Measurements from ENCODE around the gene RBMS3. TPM values are rescaled to one million over a fixed set of nuclear protein-coding genes. Genes with fewer than 3 reads are reported as not detected.

Gene RBMS3
- total RNA-seq, 1 experiment from 2014 or later = 8.7 TPM

DNA sequence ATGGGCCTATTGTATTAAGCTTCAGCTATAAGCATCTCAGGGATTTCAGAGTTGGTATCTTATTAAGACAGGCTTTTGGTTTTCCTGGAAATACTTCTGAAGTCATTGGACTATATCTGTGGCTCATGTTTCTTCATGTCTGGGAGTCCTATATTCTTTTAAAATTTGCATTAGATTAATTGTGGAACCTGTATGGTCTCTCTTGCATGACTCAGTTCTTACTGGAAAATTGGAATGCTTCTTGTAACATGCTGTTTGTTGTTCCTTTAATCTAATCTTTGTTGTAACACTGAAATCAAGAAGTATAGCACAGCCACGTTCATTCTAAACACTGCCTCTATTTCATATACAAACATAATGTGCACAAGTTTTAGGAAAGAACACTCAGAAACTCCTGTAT, 208.1 kb downstream of the RBMS3 start:
- Mint-ChIP-seq H3K4me3 (no peak overlapping the region), H3K27me3 (ENCODE audit: low read depth) (no peaks in the 10 kb centered on the region), H3K4me1 (peaks cover 8% of the 10 kb centered on the region), H3K9me3 (peaks cover 9% of the 10 kb centered on the region), H3K36me3 (no peaks in the 10 kb centered on the region; the same call in 1 of the 2 replicates), H3K27ac (no peak overlapping the region)
- ChIA-PET CTCF (no interaction called here), POLR2A (no interaction called here)
- no peak for ATAC-seq
- TF ChIP-seq MYBL2 (CRISPR knock-in tag; IDR thresholded peaks at IDR 0.05) = no peak
- TF ChIP-seq, protein P1, sequence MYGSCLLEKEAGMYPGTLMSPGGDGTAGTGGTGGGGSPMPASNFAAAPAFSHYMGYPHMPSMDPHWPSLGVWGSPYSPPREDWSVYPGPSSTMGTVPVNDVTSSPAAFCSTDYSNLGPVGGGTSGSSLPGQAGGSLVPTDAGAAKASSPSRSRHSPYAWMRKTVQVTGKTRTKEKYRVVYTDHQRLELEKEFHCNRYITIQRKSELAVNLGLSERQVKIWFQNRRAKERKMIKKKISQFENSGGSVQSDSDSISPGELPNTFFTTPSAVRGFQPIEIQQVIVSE (CRISPR knock-in tag; IDR thresholded peaks at IDR 0.05; ENCODE audit: borderline replicate concordance) = no peak
- no peak for TF ChIP-seq SOX15 (CRISPR knock-in tag; IDR thresholded peaks at IDR 0.05)
- no peak for TF ChIP-seq ZNF423 (CRISPR knock-in tag; IDR thresholded peaks at IDR 0.05)
- TF ChIP-seq, protein P2, sequence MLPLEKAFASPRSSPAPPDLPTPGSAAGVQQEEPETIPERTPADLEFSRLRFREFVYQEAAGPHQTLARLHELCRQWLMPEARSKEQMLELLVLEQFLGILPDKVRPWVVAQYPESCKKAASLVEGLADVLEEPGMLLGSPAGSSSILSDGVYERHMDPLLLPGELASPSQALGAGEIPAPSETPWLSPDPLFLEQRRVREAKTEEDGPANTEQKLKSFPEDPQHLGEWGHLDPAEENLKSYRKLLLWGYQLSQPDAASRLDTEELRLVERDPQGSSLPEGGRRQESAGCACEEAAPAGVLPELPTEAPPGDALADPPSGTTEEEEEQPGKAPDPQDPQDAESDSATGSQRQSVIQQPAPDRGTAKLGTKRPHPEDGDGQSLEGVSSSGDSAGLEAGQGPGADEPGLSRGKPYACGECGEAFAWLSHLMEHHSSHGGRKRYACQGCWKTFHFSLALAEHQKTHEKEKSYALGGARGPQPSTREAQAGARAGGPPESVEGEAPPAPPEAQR (CRISPR knock-in tag; IDR thresholded peaks at IDR 0.05) = no peak
- TF ChIP-seq, protein P3, sequence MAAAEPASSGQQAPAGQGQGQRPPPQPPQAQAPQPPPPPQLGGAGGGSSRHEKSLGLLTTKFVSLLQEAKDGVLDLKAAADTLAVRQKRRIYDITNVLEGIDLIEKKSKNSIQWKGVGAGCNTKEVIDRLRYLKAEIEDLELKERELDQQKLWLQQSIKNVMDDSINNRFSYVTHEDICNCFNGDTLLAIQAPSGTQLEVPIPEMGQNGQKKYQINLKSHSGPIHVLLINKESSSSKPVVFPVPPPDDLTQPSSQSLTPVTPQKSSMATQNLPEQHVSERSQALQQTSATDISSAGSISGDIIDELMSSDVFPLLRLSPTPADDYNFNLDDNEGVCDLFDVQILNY (CRISPR knock-in tag; IDR thresholded peaks at IDR 0.05) = no peak
- TF ChIP-seq, protein P4, sequence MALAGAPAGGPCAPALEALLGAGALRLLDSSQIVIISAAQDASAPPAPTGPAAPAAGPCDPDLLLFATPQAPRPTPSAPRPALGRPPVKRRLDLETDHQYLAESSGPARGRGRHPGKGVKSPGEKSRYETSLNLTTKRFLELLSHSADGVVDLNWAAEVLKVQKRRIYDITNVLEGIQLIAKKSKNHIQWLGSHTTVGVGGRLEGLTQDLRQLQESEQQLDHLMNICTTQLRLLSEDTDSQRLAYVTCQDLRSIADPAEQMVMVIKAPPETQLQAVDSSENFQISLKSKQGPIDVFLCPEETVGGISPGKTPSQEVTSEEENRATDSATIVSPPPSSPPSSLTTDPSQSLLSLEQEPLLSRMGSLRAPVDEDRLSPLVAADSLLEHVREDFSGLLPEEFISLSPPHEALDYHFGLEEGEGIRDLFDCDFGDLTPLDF (CRISPR knock-in tag; IDR thresholded peaks at IDR 0.05) = no peak
- TF ChIP-seq, protein P5, sequence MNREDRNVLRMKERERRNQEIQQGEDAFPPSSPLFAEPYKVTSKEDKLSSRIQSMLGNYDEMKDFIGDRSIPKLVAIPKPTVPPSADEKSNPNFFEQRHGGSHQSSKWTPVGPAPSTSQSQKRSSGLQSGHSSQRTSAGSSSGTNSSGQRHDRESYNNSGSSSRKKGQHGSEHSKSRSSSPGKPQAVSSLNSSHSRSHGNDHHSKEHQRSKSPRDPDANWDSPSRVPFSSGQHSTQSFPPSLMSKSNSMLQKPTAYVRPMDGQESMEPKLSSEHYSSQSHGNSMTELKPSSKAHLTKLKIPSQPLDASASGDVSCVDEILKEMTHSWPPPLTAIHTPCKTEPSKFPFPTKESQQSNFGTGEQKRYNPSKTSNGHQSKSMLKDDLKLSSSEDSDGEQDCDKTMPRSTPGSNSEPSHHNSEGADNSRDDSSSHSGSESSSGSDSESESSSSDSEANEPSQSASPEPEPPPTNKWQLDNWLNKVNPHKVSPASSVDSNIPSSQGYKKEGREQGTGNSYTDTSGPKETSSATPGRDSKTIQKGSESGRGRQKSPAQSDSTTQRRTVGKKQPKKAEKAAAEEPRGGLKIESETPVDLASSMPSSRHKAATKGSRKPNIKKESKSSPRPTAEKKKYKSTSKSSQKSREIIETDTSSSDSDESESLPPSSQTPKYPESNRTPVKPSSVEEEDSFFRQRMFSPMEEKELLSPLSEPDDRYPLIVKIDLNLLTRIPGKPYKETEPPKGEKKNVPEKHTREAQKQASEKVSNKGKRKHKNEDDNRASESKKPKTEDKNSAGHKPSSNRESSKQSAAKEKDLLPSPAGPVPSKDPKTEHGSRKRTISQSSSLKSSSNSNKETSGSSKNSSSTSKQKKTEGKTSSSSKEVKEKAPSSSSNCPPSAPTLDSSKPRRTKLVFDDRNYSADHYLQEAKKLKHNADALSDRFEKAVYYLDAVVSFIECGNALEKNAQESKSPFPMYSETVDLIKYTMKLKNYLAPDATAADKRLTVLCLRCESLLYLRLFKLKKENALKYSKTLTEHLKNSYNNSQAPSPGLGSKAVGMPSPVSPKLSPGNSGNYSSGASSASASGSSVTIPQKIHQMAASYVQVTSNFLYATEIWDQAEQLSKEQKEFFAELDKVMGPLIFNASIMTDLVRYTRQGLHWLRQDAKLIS (CRISPR knock-in tag; IDR thresholded peaks at IDR 0.05; ENCODE audit: borderline replicate concordance) = no peak
- TF ChIP-seq FOXJ3 (CRISPR knock-in tag; IDR thresholded peaks at IDR 0.05; ENCODE audit: borderline replicate concordance) = no peak
- TF ChIP-seq, protein P6, sequence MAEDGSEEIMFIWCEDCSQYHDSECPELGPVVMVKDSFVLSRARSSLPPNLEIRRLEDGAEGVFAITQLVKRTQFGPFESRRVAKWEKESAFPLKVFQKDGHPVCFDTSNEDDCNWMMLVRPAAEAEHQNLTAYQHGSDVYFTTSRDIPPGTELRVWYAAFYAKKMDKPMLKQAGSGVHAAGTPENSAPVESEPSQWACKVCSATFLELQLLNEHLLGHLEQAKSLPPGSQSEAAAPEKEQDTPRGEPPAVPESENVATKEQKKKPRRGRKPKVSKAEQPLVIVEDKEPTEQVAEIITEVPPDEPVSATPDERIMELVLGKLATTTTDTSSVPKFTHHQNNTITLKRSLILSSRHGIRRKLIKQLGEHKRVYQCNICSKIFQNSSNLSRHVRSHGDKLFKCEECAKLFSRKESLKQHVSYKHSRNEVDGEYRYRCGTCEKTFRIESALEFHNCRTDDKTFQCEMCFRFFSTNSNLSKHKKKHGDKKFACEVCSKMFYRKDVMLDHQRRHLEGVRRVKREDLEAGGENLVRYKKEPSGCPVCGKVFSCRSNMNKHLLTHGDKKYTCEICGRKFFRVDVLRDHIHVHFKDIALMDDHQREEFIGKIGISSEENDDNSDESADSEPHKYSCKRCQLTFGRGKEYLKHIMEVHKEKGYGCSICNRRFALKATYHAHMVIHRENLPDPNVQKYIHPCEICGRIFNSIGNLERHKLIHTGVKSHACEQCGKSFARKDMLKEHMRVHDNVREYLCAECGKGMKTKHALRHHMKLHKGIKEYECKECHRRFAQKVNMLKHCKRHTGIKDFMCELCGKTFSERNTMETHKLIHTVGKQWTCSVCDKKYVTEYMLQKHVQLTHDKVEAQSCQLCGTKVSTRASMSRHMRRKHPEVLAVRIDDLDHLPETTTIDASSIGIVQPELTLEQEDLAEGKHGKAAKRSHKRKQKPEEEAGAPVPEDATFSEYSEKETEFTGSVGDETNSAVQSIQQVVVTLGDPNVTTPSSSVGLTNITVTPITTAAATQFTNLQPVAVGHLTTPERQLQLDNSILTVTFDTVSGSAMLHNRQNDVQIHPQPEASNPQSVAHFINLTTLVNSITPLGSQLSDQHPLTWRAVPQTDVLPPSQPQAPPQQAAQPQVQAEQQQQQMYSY (CRISPR knock-in tag; IDR thresholded peaks at IDR 0.05) = no peak
- TF ChIP-seq, protein P7, sequence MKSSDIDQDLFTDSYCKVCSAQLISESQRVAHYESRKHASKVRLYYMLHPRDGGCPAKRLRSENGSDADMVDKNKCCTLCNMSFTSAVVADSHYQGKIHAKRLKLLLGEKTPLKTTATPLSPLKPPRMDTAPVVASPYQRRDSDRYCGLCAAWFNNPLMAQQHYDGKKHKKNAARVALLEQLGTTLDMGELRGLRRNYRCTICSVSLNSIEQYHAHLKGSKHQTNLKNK (CRISPR knock-in tag; IDR thresholded peaks at IDR 0.05) = no peak
- no peak for DNase-seq (ENCODE audit: low spot score)

DNA sequence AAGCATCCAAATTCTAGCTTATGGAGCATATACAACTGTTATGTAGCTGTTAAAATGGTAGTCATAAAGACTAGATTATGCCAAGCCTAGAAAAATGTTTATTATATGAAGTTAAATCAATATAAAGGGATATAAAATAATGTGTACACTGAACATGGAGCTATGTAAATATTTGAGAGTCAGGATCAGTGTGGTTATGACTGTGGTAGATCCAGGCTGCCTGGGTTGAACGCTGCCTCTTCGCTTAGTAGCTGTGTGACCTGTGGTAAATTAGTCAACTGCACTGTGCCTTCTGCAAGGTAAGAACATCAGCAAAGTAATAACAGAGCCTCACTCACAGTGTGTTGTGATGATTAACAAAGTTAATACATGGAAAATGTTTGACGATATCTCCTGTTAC, 212.2 kb downstream of the RBMS3 start:
- Mint-ChIP-seq H3K4me3 (no peak overlapping the region), H3K27ac (no peak overlapping the region), H3K9me3 (peaks cover 9% of the 10 kb centered on the region), H3K4me1 (no peaks in the 10 kb centered on the region), H3K27me3 (ENCODE audit: low read depth) (no peaks in the 10 kb centered on the region), H3K36me3 (no peaks in the 10 kb centered on the region; the same call in 1 of the 2 replicates)
- DNase-seq (ENCODE audit: low spot score) (no peak), ATAC-seq (no peak)
- CTCF ChIA-PET = no interaction called here
- POLR2A ChIA-PET = no interaction called here
- TF ChIP-seq ZNF121 (CRISPR knock-in tag; IDR thresholded peaks at IDR 0.05) (no peak), NFYB (CRISPR knock-in tag; conservative IDR thresholded peaks at IDR 0.05; ENCODE audit: low read depth) (no peak), NR2C2 (CRISPR knock-in tag; IDR thresholded peaks at IDR 0.05) (no peak), EMX1 (CRISPR knock-in tag; IDR thresholded peaks at IDR 0.05) (no peak), RELA (CRISPR knock-in tag; IDR thresholded peaks at IDR 0.05; ENCODE audit: borderline replicate concordance) (no peak)
- TF ChIP-seq, protein P8, sequence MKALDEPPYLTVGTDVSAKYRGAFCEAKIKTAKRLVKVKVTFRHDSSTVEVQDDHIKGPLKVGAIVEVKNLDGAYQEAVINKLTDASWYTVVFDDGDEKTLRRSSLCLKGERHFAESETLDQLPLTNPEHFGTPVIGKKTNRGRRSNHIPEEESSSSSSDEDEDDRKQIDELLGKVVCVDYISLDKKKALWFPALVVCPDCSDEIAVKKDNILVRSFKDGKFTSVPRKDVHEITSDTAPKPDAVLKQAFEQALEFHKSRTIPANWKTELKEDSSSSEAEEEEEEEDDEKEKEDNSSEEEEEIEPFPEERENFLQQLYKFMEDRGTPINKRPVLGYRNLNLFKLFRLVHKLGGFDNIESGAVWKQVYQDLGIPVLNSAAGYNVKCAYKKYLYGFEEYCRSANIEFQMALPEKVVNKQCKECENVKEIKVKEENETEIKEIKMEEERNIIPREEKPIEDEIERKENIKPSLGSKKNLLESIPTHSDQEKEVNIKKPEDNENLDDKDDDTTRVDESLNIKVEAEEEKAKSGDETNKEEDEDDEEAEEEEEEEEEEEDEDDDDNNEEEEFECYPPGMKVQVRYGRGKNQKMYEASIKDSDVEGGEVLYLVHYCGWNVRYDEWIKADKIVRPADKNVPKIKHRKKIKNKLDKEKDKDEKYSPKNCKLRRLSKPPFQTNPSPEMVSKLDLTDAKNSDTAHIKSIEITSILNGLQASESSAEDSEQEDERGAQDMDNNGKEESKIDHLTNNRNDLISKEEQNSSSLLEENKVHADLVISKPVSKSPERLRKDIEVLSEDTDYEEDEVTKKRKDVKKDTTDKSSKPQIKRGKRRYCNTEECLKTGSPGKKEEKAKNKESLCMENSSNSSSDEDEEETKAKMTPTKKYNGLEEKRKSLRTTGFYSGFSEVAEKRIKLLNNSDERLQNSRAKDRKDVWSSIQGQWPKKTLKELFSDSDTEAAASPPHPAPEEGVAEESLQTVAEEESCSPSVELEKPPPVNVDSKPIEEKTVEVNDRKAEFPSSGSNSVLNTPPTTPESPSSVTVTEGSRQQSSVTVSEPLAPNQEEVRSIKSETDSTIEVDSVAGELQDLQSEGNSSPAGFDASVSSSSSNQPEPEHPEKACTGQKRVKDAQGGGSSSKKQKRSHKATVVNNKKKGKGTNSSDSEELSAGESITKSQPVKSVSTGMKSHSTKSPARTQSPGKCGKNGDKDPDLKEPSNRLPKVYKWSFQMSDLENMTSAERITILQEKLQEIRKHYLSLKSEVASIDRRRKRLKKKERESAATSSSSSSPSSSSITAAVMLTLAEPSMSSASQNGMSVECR (CRISPR knock-in tag; IDR thresholded peaks at IDR 0.05; ENCODE audit: borderline replicate concordance) = no peak

Data from WTC11 (cell line).